H9 (cell line): Measurements from ENCODE around the gene DNASE1L2. TPM values are rescaled to one million over a fixed set of nuclear protein-coding genes. Genes with fewer than 3 reads are reported as not detected.
A peak's percentile ranks its signal among the peaks of the same experiment; 100 is the strongest.

ENCODE experiments used
- DNase-seq: peaks from one replicate; pipeline ENCODE4 v3.0.0-alpha.2; 2017
- H2AFZ ChIP-seq: one replicate; pipeline ENCODE4 v1.6.1; 2013; ENCODE audit warnings: mild to moderate bottlenecking, low read length, control low read depth, moderate library complexity
- H2AK5ac ChIP-seq: 2 replicates; pipeline ENCODE4 v1.6.1; 2013; ENCODE audit warnings: low read length, control low read depth, mixed read lengths; ENCODE audit not compliant: insufficient read length
- H2BK120ac ChIP-seq: one replicate; pipeline ENCODE4 v1.6.1; 2013; ENCODE audit warnings: low read depth, mild to moderate bottlenecking, low read length, control low read depth, inconsistent platforms; ENCODE audit not compliant: poor library complexity, severe bottlenecking
- H2BK12ac ChIP-seq: 2 replicates; pipeline ENCODE4 v1.6.1; 2013; ENCODE audit warnings: low read length, control low read depth, mixed read lengths, low read depth; ENCODE audit not compliant: insufficient read length
- H2BK15ac ChIP-seq: 2 replicates; pipeline ENCODE4 v1.6.1; 2013; ENCODE audit warnings: low read depth, low read length, control low read depth
- H2BK20ac ChIP-seq: one replicate; pipeline ENCODE4 v1.6.1; 2013; ENCODE audit warnings: low read depth, mild to moderate bottlenecking, low read length, control low read depth, inconsistent platforms; ENCODE audit not compliant: poor library complexity, severe bottlenecking
- H2BK5ac ChIP-seq: 2 replicates; pipeline ENCODE4 v1.6.1; 2013; ENCODE audit warnings: low read length, control low read depth, mixed read lengths; ENCODE audit not compliant: insufficient read length
- H3K14ac ChIP-seq: 2 replicates; pipeline ENCODE4 v1.6.1; 2013; ENCODE audit warnings: low read length, control low read depth; ENCODE audit not compliant: insufficient read depth
- H3K18ac ChIP-seq: 2 replicates; pipeline ENCODE4 v1.6.1; 2013; ENCODE audit warnings: low read depth, mild to moderate bottlenecking, mixed read lengths, low read length, control low read depth; ENCODE audit not compliant: insufficient read length
- H3K23ac ChIP-seq: 2 replicates; pipeline ENCODE4 v1.6.1; 2013; ENCODE audit warnings: low read length, control low read depth, mixed read lengths, low read depth; ENCODE audit not compliant: insufficient read length
- H3K23me2 ChIP-seq: 2 replicates; pipeline ENCODE4 v1.6.1; 2013; ENCODE audit warnings: low read depth, mild to moderate bottlenecking, mixed read lengths, low read length, control low read depth; ENCODE audit not compliant: insufficient read length, poor library complexity, severe bottlenecking
- H3K27ac ChIP-seq: 2 replicates; pipeline ENCODE4 v1.5.1; 2013; ENCODE audit warnings: low read length, control low read depth, mixed read lengths, low read depth; ENCODE audit not compliant: insufficient read length
- H3K27me3 ChIP-seq: 2 replicates; pipeline ENCODE4 v1.6.1; 2013; ENCODE audit warnings: low read length, control low read depth, inconsistent platforms; ENCODE audit not compliant: insufficient read depth
- H3K4ac ChIP-seq: 2 replicates; pipeline ENCODE4 v1.6.1; 2013; ENCODE audit warnings: low read depth, mild to moderate bottlenecking, control low read depth, inconsistent platforms, low read length, moderate library complexity
- H3K4me1 ChIP-seq: 2 replicates; pipeline ENCODE4 v1.6.1; 2013; ENCODE audit warnings: low read length, control low read depth, inconsistent platforms; ENCODE audit not compliant: insufficient read depth
- H3K4me2 ChIP-seq: 2 replicates; pipeline ENCODE4 v1.6.1; 2013; ENCODE audit warnings: low read length, control low read depth, mixed read lengths; ENCODE audit not compliant: insufficient read length, insufficient read depth
- H3K56ac ChIP-seq: 2 replicates; pipeline ENCODE4 v1.6.1; 2013; ENCODE audit warnings: low read depth, mild to moderate bottlenecking, mixed read lengths, low read length, control low read depth; ENCODE audit not compliant: insufficient read length
- H3K79me1 ChIP-seq: 2 replicates; pipeline ENCODE4 v1.6.1; 2013; ENCODE audit warnings: low read depth, mild to moderate bottlenecking, moderate library complexity, low read length, control low read depth, inconsistent platforms; ENCODE audit not compliant: insufficient read depth, poor library complexity, severe bottlenecking
- H3K79me2 ChIP-seq: 2 replicates; pipeline ENCODE4 v1.6.1; 2013; ENCODE audit warnings: low read length, control low read depth, inconsistent platforms; ENCODE audit not compliant: insufficient read depth
- H3K9ac ChIP-seq: 2 replicates; pipeline ENCODE4 v1.6.1; 2013; ENCODE audit warnings: low read length, control low read depth, mixed read lengths; ENCODE audit not compliant: insufficient read length; ENCODE audit errors: extremely low read depth
- H3K9me3 ChIP-seq: one replicate; pipeline ENCODE4 v1.6.1; 2013; ENCODE audit warnings: low read depth, low read length, inconsistent platforms; ENCODE audit not compliant: control insufficient read depth
- H3T11ph ChIP-seq: one replicate; pipeline ENCODE4 v1.6.1; 2013; ENCODE audit warnings: mild to moderate bottlenecking, low read length, control low read depth, inconsistent platforms
- H4K20me1 ChIP-seq: one replicate; pipeline ENCODE4 v1.6.1; 2013; ENCODE audit not compliant: control insufficient read depth, insufficient read length, insufficient read depth
- H4K5ac ChIP-seq: 2 replicates; pipeline ENCODE4 v1.6.1; 2013; ENCODE audit warnings: low read depth, mild to moderate bottlenecking, mixed read lengths, low read length, control low read depth; ENCODE audit not compliant: insufficient read length
- H4K8ac ChIP-seq: replicated peaks from 2 replicates; pipeline ENCODE4 v1.6.1; 2013; ENCODE audit warnings: low read length, control low read depth, mixed read lengths, low read depth; ENCODE audit not compliant: insufficient read length
- H4K91ac ChIP-seq: 2 replicates; pipeline ENCODE4 v1.6.1; 2013; ENCODE audit warnings: low read depth, mild to moderate bottlenecking, moderate library complexity, mixed read lengths, low read length, control low read depth; ENCODE audit not compliant: insufficient read length
- H3K27ac Mint-ChIP-seq, 3 experiments: 2 replicates in 2 of 3; 3 replicates in 1 of 3; pipeline ENCODE4 v1.8.0; 2020 to 2021; ENCODE audit warnings: mixed read lengths in 3 of 3, mild to moderate bottlenecking in 1 of 3, moderate library complexity in 1 of 3
- H3K27me3 Mint-ChIP-seq: 2 replicates; pipeline ENCODE4 v1.8.0; 2021; ENCODE audit warnings: low read depth, mild to moderate bottlenecking, moderate library complexity, mixed read lengths
- H3K36me3 Mint-ChIP-seq, 3 experiments: 2 replicates in 2 of 3; 3 replicates in 1 of 3; pipeline ENCODE4 v1.8.0; 2020 to 2021; ENCODE audit warnings: low read depth in 3 of 3, mixed read lengths in 3 of 3; ENCODE audit not compliant: insufficient read depth in 1 of 3
- H3K4me1 Mint-ChIP-seq, 2 experiments: 2 replicates each; pipeline ENCODE4 v1.8.0; 2020; ENCODE audit warnings: mixed read lengths in 2 of 2
- H3K4me3 Mint-ChIP-seq, 2 experiments: 2 replicates in 1 of 2; 3 replicates in 1 of 2; pipeline ENCODE4 v1.8.0; 2020 to 2021; ENCODE audit warnings: mild to moderate bottlenecking in 2 of 2, mixed read lengths in 2 of 2, moderate library complexity in 1 of 2
- H3K9me3 Mint-ChIP-seq, 2 experiments: 2 replicates in 1 of 2; 3 replicates in 1 of 2; pipeline ENCODE4 v1.8.0; 2020; ENCODE audit warnings: mild to moderate bottlenecking in 2 of 2, mixed read lengths in 2 of 2, moderate library complexity in 1 of 2
- WGBS: extraction: QIAGEN DNeasy Blood & Tissue Kit; methylation state at CpG from one replicate; pipeline ENCODE4 v1.1.7; 2013; ENCODE audit warnings: missing lambda C conversion rate, low lambda C conversion rate, mixed read lengths; ENCODE audit not compliant: insufficient read length; ENCODE audit errors: extremely low coverage; 5-methylcytosine and 5-hydroxymethylcytosine counted together
- total RNA-seq: library from RNA; stranded (reverse); gene quantifications from 2 replicates; pipeline ENCODE4 v1.2.1, GENCODE V29; 2021
- TF ChIP-seq, protein P1 (sequence below): fragments of 200-600 bp; sonication (generic); conservative IDR thresholded peaks from 3 replicates; pipeline ENCODE4 v1.8.0; 2021; ENCODE audit warnings: antibody characterized with exemption, mild to moderate bottlenecking

The DNASE1L2 gene
- total RNA-seq, 1 experiment from 2014 or later, result 2.5 TPM

DNA sequence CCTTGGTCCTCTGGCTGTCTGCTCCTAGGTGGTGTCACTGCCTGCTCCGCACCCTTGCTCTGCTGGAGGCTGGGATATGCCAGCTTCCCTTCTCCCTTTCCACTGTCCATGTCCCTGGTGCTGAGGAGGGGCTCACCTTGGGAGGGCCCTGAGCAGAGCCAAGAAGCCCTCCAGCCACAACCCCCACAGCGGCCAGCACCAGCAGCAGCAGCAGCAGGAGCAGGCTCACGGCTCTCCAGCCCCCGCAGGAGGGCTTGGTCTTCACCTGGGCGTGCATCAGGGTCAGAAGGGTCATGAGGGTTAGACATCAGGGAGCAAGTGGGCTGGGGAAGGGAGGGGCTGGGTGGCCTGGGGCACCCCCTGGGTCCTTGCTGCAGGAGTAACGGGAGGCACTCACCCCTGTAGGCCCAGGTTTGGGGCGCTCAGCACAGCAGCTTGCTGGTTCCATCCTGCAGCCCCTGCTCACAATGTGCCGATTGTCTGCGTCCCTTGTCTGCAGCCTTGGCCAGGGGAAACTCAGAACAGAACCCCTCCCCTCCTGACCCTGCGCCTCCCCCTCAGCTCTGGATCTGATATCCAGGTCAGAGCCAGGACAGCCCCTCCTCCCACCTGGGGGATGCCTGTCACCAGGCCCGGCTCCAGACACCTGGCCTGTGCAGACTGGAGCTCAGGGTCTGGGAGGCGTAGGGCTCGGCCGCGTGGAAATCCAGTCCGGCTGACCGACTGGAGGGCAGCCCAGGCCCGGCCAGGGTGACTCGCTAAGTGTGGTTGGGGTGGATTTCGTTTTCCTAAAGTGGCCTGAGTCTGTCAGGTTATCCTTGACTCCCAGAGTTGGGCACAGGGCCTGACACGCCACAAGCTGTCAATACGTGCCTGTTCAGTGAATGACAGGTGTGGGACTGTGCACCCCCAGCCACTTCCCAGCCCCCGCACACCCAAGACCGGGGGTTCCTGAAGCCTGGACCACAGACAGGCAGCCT, 25.6 kb upstream of the DNASE1L2 start, which contains the start of gene BRICD5:
Gene BRICD5 (minus strand): TSS at position 478 of the 980 bp plus-strand sequence. CDS start 30 bp downstream, at position 448.
- no peaks in the 10 kb centered on the region for H4K20me1 ChIP-seq
- peaks cover 6% of the 10 kb centered on the region for H3K79me1 ChIP-seq
- peak; percentile 59 for DNase-seq
- H3K14ac ChIP-seq, result no peak within 1 kb of the TSS; the same call in 1 of the 2 replicates
- Mint-ChIP-seq H3K36me3 (peaks cover 17 to 48% (median 46%) of the 10 kb centered on the region in 3 experiments; a peak in 6 of 7 replicates), H3K27ac (peak within 1 kb of the TSS in 2 of 3 experiments; percentile 58 to 75; a peak in 2 of 7 replicates), H3K9me3 (no peaks in the 10 kb centered on the region), H3K27me3 (no peaks in the 10 kb centered on the region; the same call in 1 of the 2 replicates), H3K4me3 (peak within 1 kb of the TSS; percentile 25 to 53; a peak in 2 of 5 replicates), H3K4me1 (peaks cover 15 to 19% of the 10 kb centered on the region in 2 experiments)
- TF ChIP-seq, protein P1, sequence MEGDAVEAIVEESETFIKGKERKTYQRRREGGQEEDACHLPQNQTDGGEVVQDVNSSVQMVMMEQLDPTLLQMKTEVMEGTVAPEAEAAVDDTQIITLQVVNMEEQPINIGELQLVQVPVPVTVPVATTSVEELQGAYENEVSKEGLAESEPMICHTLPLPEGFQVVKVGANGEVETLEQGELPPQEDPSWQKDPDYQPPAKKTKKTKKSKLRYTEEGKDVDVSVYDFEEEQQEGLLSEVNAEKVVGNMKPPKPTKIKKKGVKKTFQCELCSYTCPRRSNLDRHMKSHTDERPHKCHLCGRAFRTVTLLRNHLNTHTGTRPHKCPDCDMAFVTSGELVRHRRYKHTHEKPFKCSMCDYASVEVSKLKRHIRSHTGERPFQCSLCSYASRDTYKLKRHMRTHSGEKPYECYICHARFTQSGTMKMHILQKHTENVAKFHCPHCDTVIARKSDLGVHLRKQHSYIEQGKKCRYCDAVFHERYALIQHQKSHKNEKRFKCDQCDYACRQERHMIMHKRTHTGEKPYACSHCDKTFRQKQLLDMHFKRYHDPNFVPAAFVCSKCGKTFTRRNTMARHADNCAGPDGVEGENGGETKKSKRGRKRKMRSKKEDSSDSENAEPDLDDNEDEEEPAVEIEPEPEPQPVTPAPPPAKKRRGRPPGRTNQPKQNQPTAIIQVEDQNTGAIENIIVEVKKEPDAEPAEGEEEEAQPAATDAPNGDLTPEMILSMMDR, result no peak
- no peak within 1 kb of the TSS for H3K18ac ChIP-seq
- H3K4ac ChIP-seq, result no peak within 1 kb of the TSS
- H4K91ac ChIP-seq, result no peak within 1 kb of the TSS
- peaks cover 6% of the 10 kb centered on the region; the same call in 1 of the 2 replicates for H3K79me2 ChIP-seq
- no CpG with 5 or more reads among the region's 24 CpGs for WGBS
- no peak within 1 kb of the TSS for H3T11ph ChIP-seq
- H3K4me2 ChIP-seq, result no peak within 1 kb of the TSS
- no peaks in the 10 kb centered on the region; the same call in 1 of the 2 replicates for H3K4me1 ChIP-seq
- H3K27ac ChIP-seq, result no peak within 1 kb of the TSS
- peaks cover 15% of the 10 kb centered on the region for H3K23me2 ChIP-seq
- no peak within 1 kb of the TSS for H2BK5ac ChIP-seq
- H2BK20ac ChIP-seq, result no peak within 1 kb of the TSS
- no peak within 1 kb of the TSS for H3K23ac ChIP-seq
- H2BK120ac ChIP-seq, result no peak within 1 kb of the TSS
- no peak within 1 kb of the TSS for H3K9ac ChIP-seq
- no peak within 1 kb of the TSS for H4K8ac ChIP-seq
- H2BK12ac ChIP-seq, result no peak within 1 kb of the TSS
- H3K56ac ChIP-seq, result no peak within 1 kb of the TSS
- no peaks in the 10 kb centered on the region for H3K9me3 ChIP-seq
- no peaks in the 10 kb centered on the region for H3K27me3 ChIP-seq
- H2AK5ac ChIP-seq, result no peak within 1 kb of the TSS
- H2AFZ ChIP-seq, result no peak within 1 kb of the TSS
- no peak within 1 kb of the TSS for H4K5ac ChIP-seq
- H2BK15ac ChIP-seq, result no peak within 1 kb of the TSS
